Measurements from ENCODE around the gene MANF.

DNA sequence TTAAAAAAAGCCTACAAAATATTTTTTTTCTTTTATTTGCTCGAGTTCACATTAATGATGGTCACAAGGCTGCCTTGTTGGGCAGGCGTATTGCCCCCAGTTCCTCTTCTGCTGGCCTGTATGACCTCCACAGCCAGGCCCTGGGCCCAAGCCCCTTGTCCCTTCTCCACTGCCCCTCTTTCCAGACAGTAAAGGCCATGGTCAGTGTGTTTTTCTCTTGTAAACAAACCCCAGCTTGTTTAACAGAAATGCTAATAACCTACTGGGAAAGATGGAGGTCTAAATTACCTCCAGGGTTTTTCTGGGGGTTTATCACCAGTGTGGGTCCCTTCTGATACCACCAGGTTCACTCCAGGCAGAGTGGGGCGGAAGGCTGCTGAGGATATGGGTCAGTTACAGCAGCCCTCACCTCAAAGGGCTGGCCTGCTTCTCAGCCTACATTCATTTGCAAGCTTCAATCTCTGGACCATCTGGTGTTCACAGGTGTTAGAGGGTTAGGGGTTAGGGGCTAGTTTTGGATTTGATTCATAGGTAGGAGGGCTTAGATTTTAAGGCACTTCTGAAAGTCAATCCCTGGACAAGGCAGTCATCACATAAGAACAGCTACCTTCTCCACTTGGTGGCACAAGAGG lies 2.0 kb upstream of the MANF start:
- TF ChIP-seq, protein P1, sequence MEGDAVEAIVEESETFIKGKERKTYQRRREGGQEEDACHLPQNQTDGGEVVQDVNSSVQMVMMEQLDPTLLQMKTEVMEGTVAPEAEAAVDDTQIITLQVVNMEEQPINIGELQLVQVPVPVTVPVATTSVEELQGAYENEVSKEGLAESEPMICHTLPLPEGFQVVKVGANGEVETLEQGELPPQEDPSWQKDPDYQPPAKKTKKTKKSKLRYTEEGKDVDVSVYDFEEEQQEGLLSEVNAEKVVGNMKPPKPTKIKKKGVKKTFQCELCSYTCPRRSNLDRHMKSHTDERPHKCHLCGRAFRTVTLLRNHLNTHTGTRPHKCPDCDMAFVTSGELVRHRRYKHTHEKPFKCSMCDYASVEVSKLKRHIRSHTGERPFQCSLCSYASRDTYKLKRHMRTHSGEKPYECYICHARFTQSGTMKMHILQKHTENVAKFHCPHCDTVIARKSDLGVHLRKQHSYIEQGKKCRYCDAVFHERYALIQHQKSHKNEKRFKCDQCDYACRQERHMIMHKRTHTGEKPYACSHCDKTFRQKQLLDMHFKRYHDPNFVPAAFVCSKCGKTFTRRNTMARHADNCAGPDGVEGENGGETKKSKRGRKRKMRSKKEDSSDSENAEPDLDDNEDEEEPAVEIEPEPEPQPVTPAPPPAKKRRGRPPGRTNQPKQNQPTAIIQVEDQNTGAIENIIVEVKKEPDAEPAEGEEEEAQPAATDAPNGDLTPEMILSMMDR (conservative IDR thresholded peaks at IDR 0.05; ENCODE audit: low read depth, low read length): no peak
- TF ChIP-seq POLR2A (IDR thresholded peaks at IDR 0.05; ENCODE audit: low read depth, low read length): no peak
- no peak for TF ChIP-seq MXI1 (IDR thresholded peaks at IDR 0.05; ENCODE audit: borderline replicate concordance, low read depth, low read length)
- no peak for TF ChIP-seq MAZ (IDR thresholded peaks at IDR 0.05; ENCODE audit: borderline replicate concordance, low read depth, low read length)
- TF ChIP-seq CEBPB (IDR thresholded peaks at IDR 0.05; ENCODE audit: low read depth, low read length): no peak
- no peak for TF ChIP-seq RAD21 (IDR thresholded peaks at IDR 0.05; ENCODE audit: low read length)
- no peak for TF ChIP-seq RCOR1 (IDR thresholded peaks at IDR 0.05; ENCODE audit: insufficient replicate concordance, low read length)
- TF ChIP-seq NFE2L2 (IDR thresholded peaks at IDR 0.05; ENCODE audit: low read depth, low read length): no peak
- TF ChIP-seq MAFK (IDR thresholded peaks at IDR 0.05; ENCODE audit: low read depth, low read length): no peak
- TF ChIP-seq CHD1 (IDR thresholded peaks at IDR 0.05; ENCODE audit: low read depth, low read length): no peak
- no peak for TF ChIP-seq SMC3 (IDR thresholded peaks at IDR 0.05; ENCODE audit: low read depth, low read length)
- TF ChIP-seq, protein P2, sequence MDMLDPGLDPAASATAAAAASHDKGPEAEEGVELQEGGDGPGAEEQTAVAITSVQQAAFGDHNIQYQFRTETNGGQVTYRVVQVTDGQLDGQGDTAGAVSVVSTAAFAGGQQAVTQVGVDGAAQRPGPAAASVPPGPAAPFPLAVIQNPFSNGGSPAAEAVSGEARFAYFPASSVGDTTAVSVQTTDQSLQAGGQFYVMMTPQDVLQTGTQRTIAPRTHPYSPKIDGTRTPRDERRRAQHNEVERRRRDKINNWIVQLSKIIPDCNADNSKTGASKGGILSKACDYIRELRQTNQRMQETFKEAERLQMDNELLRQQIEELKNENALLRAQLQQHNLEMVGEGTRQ (IDR thresholded peaks at IDR 0.05; ENCODE audit: low read depth, low read length): no peak

Data from IMR-90 (cell line).